ENCODE data around the gene PPP1R15A. TPM values are rescaled to one million over a fixed set of nuclear protein-coding genes. Genes with fewer than 3 reads are reported as not detected.
"Not testable (repeated sequence)": the region's sequence is repeated elsewhere in the genome, so short reads cannot be mapped to it uniquely, and the experiment has no call there.

The PPP1R15A gene
- 87.0 TPM for total RNA-seq
- long read RNA-seq, transcript PPP1R15A-202 (1 exons, 1,725 nt), result minor isoform, 5 of 561 reads
- long read RNA-seq, transcript PPP1R15A-201 (3 exons, 2,378 nt), result major isoform, 476 of 561 reads
- long read RNA-seq, partial matches to known transcripts, result 70 of 561 reads
- long read RNA-seq, other reads (novel, unspliced or antisense), result 10 of 561 reads

- peak; percentile 100 for DNase-seq (ENCODE audit: low spot score)
- intact Hi-C loops (cut with DNase I), result loop anchor here (2.0 to 5.0 kb wide), 2 partner anchors 92 to 285 kb away; partner anchors contain the start of genes FTL, HRC and TRPM4
Measured at GRCh38 chr19:48872182-48872883, at the start of gene PPP1R15A. PPP1R15A (plus strand) TSS chr19:48872421; CDS start chr19:48873234, 813 bp downstream.

- no peak for DNase-seq (ENCODE audit: low spot score)
- intact Hi-C loops (cut with DNase I), result no loop called here
Measured at GRCh38 chr19:48822514-48822913, 49.7 kb upstream of the PPP1R15A start.

- no peak for DNase-seq (ENCODE audit: low spot score)
- intact Hi-C loops (cut with DNase I), result no loop called here
Measured at GRCh38 chr19:48826606-48827020, 45.6 kb upstream of the PPP1R15A start.

GRCh38 chr19:48830088-48830487 is 42.1 kb upstream of the PPP1R15A start:
- intact Hi-C loops (cut with DNase I), result no loop called here
- DNase-seq (ENCODE audit: low spot score), result no peak

GRCh38 chr19:48830965-48831364 is 41.3 kb upstream of the PPP1R15A start:
- intact Hi-C loops (cut with DNase I), result no loop called here
- no peak for DNase-seq (ENCODE audit: low spot score)

- intact Hi-C loops (cut with DNase I), result no loop called here
- DNase-seq (ENCODE audit: low spot score), result no peak
Measured at GRCh38 chr19:48833049-48833448, 39.2 kb upstream of the PPP1R15A start.

- no peak for DNase-seq (ENCODE audit: low spot score)
- intact Hi-C loops (cut with DNase I), result no loop called here
Measured at GRCh38 chr19:48833977-48834376, 38.2 kb upstream of the PPP1R15A start.

- intact Hi-C loops (cut with DNase I), result loop anchor here (1.0 to 5.0 kb wide), 2 partner anchors 40 to 188 kb away; partner anchors contain the start of gene CA11
- peak; percentile 93 for DNase-seq (ENCODE audit: low spot score)
Measured at GRCh38 chr19:48835734-48836088, 36.5 kb upstream of the PPP1R15A start.

GRCh38 chr19:48836089-48837017 is 35.9 kb upstream of the PPP1R15A start, which contains the start of gene HSD17B14:
HSD17B14 (minus strand) TSS chr19:48836491; CDS start chr19:48836411, 80 bp downstream.
- intact Hi-C loops (cut with DNase I), result loop anchor here (1.0 to 5.0 kb wide), 2 partner anchors 41 to 189 kb away; partner anchors contain the start of gene CA11
- no peak for DNase-seq (ENCODE audit: low spot score)

GRCh38 chr19:48837051-48837524 is 35.1 kb upstream of the PPP1R15A start:
- peak; percentile 89 for DNase-seq (ENCODE audit: low spot score)
- intact Hi-C loops (cut with DNase I), result loop anchor here (5.0 kb wide), 1 partner anchor 190 kb away; the partner anchor contains the start of gene CA11

- intact Hi-C loops (cut with DNase I), result loop anchor here (5.0 kb wide), 1 partner anchor 190 kb away; the partner anchor contains the start of gene CA11
- DNase-seq (ENCODE audit: low spot score), result no peak
Measured at GRCh38 chr19:48837687-48838086, 34.5 kb upstream of the PPP1R15A start.

GRCh38 chr19:48841047-48841446 is 31.2 kb upstream of the PPP1R15A start:
- intact Hi-C loops (cut with DNase I), result no loop called here
- DNase-seq (ENCODE audit: low spot score), result no peak

- no peak for DNase-seq (ENCODE audit: low spot score)
- intact Hi-C loops (cut with DNase I), result no loop called here
Measured at GRCh38 chr19:48841571-48841970, 30.6 kb upstream of the PPP1R15A start.

GRCh38 chr19:48842789-48843162 is 29.4 kb upstream of the PPP1R15A start:
- intact Hi-C loops (cut with DNase I), result loop anchor here (2.0 kb wide), 1 partner anchor 54 kb away; no protein-coding TSS in a partner anchor
- no peak for DNase-seq (ENCODE audit: low spot score)

- no peak for DNase-seq (ENCODE audit: low spot score)
- intact Hi-C loops (cut with DNase I), result no loop called here
Measured at GRCh38 chr19:48844472-48844871, 27.7 kb upstream of the PPP1R15A start.

- intact Hi-C loops (cut with DNase I), result no loop called here
- no peak for DNase-seq (ENCODE audit: low spot score)
Measured at GRCh38 chr19:48845384-48845783, 26.8 kb upstream of the PPP1R15A start.

GRCh38 chr19:48846659-48847058 is 25.6 kb upstream of the PPP1R15A start:
- DNase-seq (ENCODE audit: low spot score); intact Hi-C loops (cut with DNase I): not testable (repeated sequence)

- intact Hi-C loops (cut with DNase I), result no loop called here
- DNase-seq (ENCODE audit: low spot score), result no peak
Measured at GRCh38 chr19:48852292-48852691, 19.9 kb upstream of the PPP1R15A start.

GRCh38 chr19:48853483-48853882 is 18.7 kb upstream of the PPP1R15A start:
- intact Hi-C loops (cut with DNase I), result no loop called here
- DNase-seq (ENCODE audit: low spot score), result no peak

GRCh38 chr19:48854103-48854502 is 18.1 kb upstream of the PPP1R15A start:
- intact Hi-C loops (cut with DNase I), result no loop called here
- no peak for DNase-seq (ENCODE audit: low spot score)
